ENCODE measurements around the gene VSTM1.

The VSTM1 gene

GRCh38 chr19:54011507-54012211 lies 52.0 kb downstream of the VSTM1 start:
- DNase-seq (ENCODE audit: low read depth): no peak

DNA sequence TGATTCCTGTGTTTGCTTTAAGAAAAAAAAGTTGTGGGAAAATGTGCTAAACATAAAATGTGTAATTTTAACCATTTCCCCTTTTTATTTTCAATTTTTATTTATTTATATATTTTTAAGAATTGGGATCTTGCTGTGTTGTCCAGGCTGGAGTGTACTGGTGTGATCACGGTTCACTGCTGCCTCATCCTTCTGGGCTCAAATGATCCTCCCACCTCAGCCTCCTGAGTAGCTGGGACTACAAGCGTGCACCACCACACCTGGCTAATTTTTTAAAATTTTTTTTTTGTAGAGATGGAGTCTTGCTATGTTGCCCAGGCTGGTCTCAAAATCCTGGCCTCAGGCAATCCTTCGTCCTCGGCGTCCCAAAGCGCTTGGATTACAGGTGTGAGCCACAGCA lies 53.2 kb downstream of the VSTM1 start:
- DNase-seq (ENCODE audit: low read depth): no peak

DNA sequence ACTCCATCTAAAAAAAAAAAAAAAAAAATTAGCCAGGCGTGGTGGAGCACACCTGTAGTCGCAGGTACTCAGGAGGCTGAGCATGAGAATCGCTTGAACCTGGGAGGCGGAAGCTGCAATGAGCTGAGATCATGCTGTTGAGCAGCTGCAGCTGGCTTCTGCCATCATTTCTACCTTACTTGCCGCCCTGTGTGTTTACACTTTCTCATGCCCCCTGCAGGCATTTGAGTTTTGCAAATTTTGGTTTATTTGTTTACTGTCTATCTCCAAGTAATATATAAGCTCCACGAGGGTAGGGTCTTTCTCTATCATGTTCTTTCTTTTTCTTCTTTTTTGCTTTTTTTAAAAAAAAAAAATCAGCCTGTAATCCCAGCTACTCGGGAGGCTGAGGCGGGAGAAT lies 54.3 kb downstream of the VSTM1 start:
- no peak for DNase-seq (ENCODE audit: low read depth)

- no peak for DNase-seq (ENCODE audit: low read depth)
These were observed 61.0 kb downstream of the VSTM1 start for GRCh38 chr19:54002495-54003315.

- no peak for DNase-seq (ENCODE audit: low read depth)
These were observed 62.2 kb downstream of the VSTM1 start for GRCh38 chr19:54001496-54001895.

- DNase-seq (ENCODE audit: low read depth): no peak
These were observed 64.0 kb downstream of the VSTM1 start for GRCh38 chr19:53999694-54000093.

- DNase-seq (ENCODE audit: low read depth): no peak
These were observed 65.5 kb downstream of the VSTM1 start for GRCh38 chr19:53998223-53998622.

DNA sequence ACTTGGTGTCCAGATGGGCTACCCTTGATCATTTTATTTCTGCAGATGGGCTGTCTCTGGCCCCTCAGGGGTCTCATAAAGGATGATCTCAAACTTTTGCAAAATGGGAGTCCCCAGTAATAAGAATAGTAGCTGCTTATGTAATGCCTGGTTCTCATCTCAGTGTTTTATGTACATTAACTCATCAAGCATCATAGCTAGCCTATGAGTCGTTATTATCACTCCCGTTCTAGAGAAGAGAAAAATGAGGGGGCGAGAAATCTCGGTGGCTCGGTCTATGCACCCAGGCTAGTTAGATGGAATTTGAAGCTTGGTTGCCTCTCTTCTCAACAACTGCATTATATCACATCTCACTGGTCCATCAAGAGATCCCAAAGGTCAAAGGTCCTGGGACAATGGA lies 68.9 kb downstream of the VSTM1 start:
- peak; percentile 36 for DNase-seq (ENCODE audit: low read depth)

- no peak for DNase-seq (ENCODE audit: low read depth)
These were observed 70.2 kb downstream of the VSTM1 start for GRCh38 chr19:53993448-53993847.

DNA sequence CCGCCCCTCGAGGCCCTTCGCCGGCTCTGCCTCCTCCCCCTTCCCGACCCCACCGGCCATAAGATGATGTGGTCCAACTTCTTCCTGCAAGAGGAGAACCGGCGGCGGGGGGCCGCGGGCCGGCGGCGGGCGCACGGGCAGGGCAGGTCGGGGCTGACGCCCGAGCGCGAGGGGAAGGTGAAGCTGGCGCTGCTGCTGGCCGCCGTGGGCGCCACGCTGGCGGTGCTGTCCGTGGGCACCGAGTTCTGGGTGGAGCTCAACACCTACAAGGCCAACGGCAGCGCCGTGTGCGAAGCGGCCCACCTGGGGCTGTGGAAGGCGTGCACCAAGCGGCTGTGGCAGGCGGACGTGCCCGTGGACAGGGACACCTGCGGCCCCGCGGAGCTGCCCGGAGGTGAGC lies 70.9 kb downstream of the VSTM1 start:
- no peak for DNase-seq (ENCODE audit: low read depth)

DNA sequence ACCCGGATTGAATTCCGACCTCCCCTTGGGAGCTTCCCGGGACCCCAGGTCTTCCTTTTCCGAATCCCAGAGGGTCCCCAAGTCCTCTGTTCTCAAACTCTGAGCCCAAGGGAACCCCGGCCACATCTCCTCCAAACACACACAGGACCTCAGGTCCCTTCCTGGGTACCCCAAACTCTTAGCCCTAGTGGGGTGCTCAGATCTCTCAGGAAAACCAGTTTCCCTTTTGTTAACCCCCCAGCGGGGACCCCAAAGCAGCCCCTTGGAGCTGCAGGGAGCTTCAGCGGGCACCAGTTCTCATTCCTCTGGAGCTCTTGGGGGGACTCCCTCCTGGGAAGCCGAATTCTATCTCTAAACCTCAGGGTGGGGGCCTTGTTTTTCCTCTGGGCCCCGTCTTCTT lies 71.5 kb downstream of the VSTM1 start:
- DNase-seq (ENCODE audit: low read depth): no peak

GRCh38 chr19:53991224-53992113 lies 72.2 kb downstream of the VSTM1 start, which contains the start of gene CACNG6:
Gene CACNG6 (plus strand): TSS chr19:53991637. CDS start chr19:53992878, 1,241 bp downstream.
- peak; percentile 23 for DNase-seq (ENCODE audit: low read depth)

Data from EH (cell line).